Ammon's horn (tissue), 1 donor: ENCODE data around the gene PEPD.
A peak's percentile ranks its signal among the peaks of the same experiment; 100 is the strongest.

Experiments used
- DNase-seq: peaks from one replicate; pipeline ENCODE4 v3.0.0-alpha.2; 2016; ENCODE audit warnings: low spot score

The PEPD gene

GRCh38 chr19:33510462-33511194, 11.0 kb downstream of the PEPD start:
- DNase-seq: no peak

- DNase-seq: no peak
These were observed 11.8 kb downstream of the PEPD start for GRCh38 chr19:33509774-33510173.

DNA sequence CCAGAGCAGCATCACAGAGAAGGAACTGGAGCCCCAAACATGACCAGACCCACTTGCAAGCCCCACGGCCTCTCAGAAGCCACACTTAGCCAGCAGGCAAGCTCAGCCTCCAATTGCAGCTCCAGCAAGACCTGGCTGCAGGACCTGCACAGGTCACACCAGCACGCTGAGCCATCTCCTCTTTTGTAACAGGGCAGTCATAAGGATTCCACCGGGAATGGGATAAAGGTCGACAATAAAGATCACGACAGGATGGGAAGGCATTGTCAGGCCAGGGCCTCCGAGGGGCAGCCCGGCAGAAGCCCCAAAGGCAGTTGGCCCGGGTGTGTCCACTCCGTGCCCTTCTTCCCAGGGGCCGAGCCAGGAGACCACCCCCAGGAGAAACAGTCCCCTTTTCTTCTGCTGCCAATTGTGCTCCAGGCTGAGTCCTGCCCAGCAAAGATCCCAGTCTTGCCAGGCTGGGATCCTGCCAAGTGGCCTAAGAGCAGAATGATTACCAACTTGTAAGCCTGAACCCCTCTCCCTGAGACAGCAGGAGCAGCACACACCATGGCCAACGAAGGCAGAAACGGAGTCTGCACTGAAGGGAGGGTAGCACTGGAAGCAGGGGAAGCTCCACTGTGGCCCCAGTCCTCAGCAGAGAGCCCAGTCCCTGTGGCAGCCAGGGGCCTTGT, 12.5 kb downstream of the PEPD start:
- DNase-seq: peak; percentile 30

GRCh38 chr19:33508431-33508830, 13.2 kb downstream of the PEPD start:
- no peak for DNase-seq

- DNase-seq: no peak
These were observed 13.6 kb downstream of the PEPD start for GRCh38 chr19:33508009-33508408.

DNA sequence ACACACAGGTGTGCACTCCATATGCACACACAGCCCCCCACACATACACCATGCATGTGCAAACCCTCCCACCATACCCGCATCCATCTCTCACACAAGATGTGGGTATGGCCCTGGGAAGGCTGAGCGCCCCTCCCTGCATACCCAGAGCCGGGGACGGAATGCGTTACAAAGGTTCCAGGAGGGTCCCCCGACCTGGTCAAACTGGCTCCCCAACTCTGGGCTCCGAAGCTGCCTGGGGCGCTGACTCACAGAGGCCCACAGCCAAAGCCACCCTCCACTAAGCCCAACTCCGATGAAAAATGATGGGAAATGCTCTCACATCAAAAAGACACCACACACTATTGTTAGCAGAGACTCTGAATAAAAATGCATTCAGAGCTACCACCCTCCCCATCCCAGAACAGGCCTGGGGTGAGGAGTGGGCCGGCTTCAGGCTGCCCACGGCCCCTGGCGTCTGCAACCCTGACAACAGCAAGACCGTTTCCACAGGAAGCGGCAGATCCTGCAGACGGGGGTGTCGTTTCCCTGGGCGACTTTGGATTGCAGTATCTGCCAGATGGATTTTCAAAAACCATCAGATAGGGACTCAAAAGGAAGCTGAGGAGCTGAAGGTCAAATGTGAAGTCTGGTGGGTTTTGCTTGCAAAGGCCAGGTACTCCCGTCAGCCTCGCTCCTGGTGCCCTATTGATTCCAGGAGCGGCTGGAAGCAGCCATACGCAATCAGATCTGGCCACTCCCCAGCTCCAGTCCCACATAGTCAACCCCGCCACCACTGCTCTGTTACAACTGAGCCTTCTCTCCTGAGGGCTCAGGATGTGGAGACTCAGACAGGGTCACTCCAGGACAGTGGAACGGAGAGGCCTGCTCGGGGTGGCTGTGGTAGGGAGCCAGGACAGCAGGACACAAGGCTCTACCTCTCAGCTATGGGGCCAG, 14.3 kb downstream of the PEPD start:
- peak; percentile 55 for DNase-seq

- no peak for DNase-seq
These were observed 15.1 kb downstream of the PEPD start for GRCh38 chr19:33506498-33506897.

DNA sequence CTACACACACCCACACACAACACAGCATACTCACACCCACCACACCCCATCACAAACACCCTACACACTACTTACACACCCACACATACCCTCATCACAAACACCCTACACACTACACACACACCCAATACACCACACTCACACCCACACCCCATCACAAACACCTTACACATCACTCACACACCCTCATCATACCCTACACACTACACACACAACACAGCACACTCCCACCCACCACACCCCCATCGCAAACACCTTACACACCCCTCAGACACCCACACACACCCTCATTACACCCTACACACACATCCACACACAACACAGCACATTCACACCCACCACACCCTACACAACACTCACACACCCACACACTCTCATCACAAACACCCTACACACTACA, 15.8 kb downstream of the PEPD start:
- no peak for DNase-seq

DNA sequence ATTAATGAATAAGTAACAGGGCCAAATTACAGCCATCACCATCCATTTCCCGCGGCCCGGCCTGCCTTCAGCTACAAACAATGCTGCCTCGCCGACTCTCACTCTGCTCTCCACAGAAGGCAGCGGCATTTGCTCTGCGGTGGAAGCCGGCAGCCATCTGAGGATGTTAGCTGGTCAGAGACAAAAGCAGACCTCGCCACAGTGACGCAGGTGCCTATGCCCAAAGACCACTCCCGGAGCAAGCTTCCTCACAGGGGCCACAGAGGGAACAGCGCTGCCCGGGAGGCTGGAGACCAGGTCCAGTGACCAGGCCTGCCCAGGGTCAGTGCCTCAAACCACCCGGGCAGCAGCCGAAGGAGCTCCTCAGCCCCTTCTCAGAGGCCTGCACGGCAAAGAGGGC, 16.4 kb downstream of the PEPD start:
- no peak for DNase-seq

DNA sequence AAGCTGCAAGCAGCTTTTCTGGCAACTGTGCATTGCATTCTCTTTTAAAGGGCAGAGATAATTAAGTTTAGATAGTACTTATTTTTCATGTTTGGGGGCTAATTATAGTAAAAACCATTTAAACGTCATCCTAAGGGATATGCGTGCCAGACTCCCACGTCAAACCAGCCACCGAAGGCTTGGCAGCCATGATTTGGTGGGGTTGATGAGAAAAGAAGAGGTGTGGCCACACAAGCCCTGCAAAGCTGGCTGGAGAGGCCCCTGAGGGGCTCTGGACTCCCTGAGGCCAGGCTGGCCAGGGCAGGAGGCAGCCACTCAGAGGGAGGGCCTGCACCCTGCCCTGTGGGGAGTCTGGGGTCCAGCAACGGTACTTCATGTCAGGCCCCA, 17.5 kb downstream of the PEPD start:
- DNase-seq: no peak

- no peak for DNase-seq
These were observed 18.0 kb downstream of the PEPD start for GRCh38 chr19:33503433-33504057.

DNA sequence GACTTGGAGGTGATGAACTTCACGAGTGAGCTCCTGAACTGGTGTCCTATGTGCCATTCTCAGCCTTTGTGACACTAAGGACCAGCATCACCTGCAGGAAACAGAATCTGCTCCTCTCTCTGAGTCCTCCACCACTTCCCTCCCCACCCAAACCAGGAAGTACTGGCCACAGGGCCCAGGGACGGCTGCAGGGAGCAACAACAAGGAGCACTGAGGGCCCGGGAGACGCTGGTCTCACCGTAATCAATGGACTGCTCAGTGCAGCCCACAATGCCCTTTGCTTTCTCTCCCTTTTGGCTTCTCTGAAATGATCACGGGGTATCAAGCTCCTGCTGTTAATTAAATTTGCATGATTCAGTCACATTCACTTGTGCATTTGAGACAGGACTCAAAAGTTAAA, 18.6 kb downstream of the PEPD start:
- DNase-seq: no peak

- no peak for DNase-seq
These were observed 19.1 kb downstream of the PEPD start for GRCh38 chr19:33502521-33502920.

DNA sequence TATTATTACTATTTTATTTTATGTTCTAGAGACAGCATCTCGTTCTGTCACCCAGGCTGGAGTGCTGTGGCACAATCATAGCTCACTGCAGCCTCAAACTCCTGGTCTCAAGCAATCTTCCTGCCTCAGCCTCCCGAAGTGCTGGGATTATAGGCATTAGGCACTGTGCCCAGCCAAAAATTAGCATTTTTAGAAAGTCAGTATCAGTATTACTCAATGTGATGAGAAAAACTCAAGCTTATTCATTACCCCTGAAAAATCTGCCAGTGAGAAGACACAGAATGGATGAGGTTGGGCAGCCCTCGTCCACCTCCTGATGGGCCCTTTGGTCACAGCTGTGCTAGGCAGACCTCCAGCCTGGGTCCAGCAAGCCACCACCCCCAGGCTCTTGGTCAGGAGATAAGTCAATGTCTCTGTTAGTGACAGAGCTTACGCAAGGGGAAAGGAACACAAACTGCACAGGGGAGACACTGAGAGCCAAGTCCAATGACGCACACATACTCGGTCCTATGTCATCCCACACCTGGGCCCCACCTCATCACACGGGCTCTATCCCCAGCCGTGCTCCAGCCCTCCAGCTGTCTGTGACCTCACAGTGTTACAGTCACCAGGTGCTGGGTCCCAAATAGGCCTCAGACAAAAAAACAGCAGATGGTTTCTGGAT, 19.8 kb downstream of the PEPD start:
- no peak for DNase-seq

DNA sequence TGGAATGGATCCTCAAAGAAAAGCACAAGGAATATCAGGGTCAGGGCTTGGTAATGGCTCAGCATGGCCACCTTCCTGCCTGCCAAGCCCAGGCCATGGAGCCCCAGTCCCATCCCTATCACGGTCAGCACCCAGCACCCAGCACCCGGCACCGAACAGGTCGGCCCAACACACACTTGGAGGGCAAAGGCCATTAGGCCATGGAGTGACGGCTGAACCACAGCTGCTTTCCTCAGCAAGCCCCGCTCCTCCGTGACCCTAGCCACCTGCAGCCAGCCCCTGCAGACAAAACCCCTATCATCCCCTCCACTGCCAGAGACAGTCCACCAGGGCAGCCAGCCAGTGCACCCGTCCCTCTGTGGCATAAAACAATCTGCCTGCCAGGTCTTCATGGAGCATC, 20.6 kb downstream of the PEPD start:
- no peak for DNase-seq

- DNase-seq: no peak
These were observed 21.0 kb downstream of the PEPD start for GRCh38 chr19:33500586-33500985.

- DNase-seq: no peak
These were observed 21.7 kb downstream of the PEPD start for GRCh38 chr19:33499671-33500506.

DNA sequence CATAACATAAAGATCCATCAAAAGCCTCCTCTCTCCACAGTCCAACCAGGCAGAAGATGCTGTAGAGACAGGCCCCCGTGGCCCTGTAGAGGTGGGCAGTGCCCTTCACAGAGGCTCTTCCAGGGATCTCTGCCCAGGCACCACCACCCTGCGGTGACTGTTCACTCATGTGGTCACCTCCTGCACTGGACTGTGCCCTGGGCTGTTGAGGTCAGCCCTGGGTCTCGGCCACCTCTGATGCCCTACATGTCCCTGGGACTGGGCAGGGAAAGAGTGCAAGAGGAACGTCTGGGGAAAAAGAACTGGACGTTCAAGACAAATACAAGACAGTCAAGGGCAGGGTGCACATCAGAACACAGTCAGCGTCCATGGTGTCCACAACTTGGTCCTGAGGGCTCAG, 22.3 kb downstream of the PEPD start:
- DNase-seq: no peak

GRCh38 chr19:33498391-33499000, 23.1 kb downstream of the PEPD start:
- no peak for DNase-seq

GRCh38 chr19:33497778-33498175, 23.8 kb downstream of the PEPD start:
- no peak for DNase-seq
